ENCODE measurements around the gene IL2. TPM values are rescaled to one million over a fixed set of nuclear protein-coding genes. Genes with fewer than 3 reads are reported as not detected.
A peak's percentile ranks its signal among the peaks of the same experiment; 100 is the strongest.

The IL2 gene
- total and polyA plus RNA-seq, 3 donors from 2014 or later: not detected

DNA sequence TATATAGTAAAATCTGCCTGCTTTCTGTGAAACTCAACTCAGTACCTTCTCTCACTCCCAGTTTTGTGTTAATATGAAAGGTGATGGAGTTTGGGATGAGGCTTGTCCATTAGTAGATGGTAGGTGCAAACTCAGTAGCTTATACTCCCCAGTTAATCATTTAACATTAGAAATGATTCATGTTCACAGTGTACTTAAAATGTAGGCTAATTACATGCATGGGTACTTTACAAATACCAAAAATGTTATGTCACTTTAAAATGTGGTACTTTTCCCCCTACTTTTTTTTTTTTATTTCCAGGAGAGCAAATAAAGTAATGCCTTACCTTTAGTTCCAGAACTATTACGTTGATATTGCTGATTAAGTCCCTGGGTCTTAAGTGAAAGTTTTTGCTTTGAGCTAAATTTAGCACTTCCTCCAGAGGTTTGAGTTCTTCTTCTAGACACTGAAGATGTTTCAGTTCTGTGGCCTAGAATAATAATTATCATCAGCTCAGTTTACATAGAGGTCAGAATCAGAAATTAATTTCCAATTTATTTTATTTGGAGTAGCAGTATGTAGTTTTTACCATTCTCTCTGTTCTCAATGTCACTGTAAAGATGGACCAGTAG lies 3.0 kb downstream of the IL2 start:
- Histone ChIP-seq H3K4me1 (no peaks in the 10 kb centered on the region), H3K36me3 (ENCODE audit: low read depth, missing control alignments) (no peaks in the 10 kb centered on the region), H3K9me3 (no peaks in the 10 kb centered on the region), H3K27me3 (no peaks in the 10 kb centered on the region), H3K4me3 (no peak overlapping the region), H3K27ac (no peak overlapping the region)
- TF ChIP-seq, protein P1, sequence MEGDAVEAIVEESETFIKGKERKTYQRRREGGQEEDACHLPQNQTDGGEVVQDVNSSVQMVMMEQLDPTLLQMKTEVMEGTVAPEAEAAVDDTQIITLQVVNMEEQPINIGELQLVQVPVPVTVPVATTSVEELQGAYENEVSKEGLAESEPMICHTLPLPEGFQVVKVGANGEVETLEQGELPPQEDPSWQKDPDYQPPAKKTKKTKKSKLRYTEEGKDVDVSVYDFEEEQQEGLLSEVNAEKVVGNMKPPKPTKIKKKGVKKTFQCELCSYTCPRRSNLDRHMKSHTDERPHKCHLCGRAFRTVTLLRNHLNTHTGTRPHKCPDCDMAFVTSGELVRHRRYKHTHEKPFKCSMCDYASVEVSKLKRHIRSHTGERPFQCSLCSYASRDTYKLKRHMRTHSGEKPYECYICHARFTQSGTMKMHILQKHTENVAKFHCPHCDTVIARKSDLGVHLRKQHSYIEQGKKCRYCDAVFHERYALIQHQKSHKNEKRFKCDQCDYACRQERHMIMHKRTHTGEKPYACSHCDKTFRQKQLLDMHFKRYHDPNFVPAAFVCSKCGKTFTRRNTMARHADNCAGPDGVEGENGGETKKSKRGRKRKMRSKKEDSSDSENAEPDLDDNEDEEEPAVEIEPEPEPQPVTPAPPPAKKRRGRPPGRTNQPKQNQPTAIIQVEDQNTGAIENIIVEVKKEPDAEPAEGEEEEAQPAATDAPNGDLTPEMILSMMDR (IDR thresholded peaks at IDR 0.05): no peak
- no peak for TF ChIP-seq POLR2A (IDR thresholded peaks at IDR 0.05)
- no peak for DNase-seq
- intact Hi-C loops (cut with DNase I; ENCODE audit: low total_unique reads): no loop called here
- 67 to 71% methylated on average over 1 of the region's 1 CpG for WGBS, 2 donors

DNA sequence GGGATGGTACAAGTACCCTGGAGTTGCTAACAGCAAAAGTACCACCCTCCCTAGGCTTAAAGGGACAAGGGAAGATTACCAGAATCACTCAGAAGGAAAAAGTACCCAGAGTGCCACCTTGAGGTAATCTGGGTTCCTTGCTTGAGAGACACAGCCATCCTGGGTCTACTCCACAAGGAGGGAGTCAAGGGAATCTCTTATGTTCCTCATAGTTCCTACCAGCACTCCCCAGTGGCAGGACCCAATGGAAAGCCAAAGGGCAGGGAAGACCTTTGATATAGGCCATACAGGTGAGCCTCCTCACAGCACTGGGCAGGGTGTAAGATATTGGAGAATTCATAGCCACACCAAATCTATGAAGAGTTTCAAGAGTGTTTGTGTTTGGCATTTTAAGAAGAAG lies 5.7 kb downstream of the IL2 start:
- TF ChIP-seq POLR2A (IDR thresholded peaks at IDR 0.05): no peak
- H3K4me3 ChIP-seq: no peak overlapping the region
- peak; percentile 36 for DNase-seq
- no peaks in the 10 kb centered on the region for H3K36me3 ChIP-seq (ENCODE audit: low read depth, missing control alignments)
- no peaks in the 10 kb centered on the region for H3K9me3 ChIP-seq
- no peaks in the 10 kb centered on the region for H3K27me3 ChIP-seq
- intact Hi-C loops (cut with DNase I; ENCODE audit: low total_unique reads): no loop called here
- H3K27ac ChIP-seq: no peak overlapping the region
- H3K4me1 ChIP-seq: no peaks in the 10 kb centered on the region

DNA sequence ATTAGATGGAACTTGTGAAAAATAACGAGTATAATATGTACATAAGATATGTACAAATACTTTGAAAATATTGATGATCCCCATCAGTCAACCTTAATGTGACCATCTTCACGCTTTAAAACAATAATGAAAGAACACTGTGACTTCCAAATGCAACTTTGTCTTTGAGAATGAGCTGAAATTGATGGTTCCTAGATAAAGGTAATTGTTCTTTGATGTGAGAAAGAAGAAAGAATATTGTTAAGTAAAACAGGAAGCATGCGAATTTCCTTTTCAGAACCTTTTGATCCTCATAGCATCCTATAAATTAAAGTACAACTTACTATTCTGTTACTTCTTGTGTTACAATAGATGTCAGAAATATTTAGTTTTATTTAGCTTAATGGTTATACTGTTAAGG lies 22.2 kb downstream of the IL2 start:
- Histone ChIP-seq H3K27ac (no peak overlapping the region), H3K4me1 (no peaks in the 10 kb centered on the region), H3K36me3 (ENCODE audit: low read depth, missing control alignments) (no peaks in the 10 kb centered on the region), H3K27me3 (no peaks in the 10 kb centered on the region), H3K4me3 (no peak overlapping the region), H3K9me3 (no peaks in the 10 kb centered on the region)
- 58 to 69% methylated on average over 3 of the region's 3 CpGs for WGBS, 2 donors
- TF ChIP-seq, protein P1 (IDR thresholded peaks at IDR 0.05): no peak
- no peak for TF ChIP-seq POLR2A (IDR thresholded peaks at IDR 0.05)
- intact Hi-C loops (cut with DNase I; ENCODE audit: low total_unique reads): no loop called here
- DNase-seq: no peak

DNA sequence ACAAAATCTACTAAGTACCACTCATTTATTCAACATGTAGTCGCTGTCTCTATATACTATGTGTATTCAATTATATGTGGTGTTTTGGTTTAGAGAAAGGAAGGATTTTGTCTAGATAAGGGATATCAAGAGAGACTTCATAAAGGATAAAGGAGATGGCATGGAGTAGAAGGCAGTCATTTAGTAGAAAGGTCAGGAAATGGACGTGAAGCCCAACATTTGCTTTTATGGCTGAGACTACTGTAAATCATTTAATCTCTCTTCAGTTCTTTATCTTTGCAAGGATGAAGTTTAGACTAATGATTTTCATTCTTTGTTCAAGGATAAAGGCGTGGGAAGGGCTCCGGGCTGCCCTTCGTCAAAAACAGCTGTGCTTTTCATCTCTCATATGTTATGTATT lies 25.2 kb downstream of the IL2 start:
- Histone ChIP-seq H3K4me3 (no peak overlapping the region), H3K27me3 (no peaks in the 10 kb centered on the region), H3K9me3 (no peaks in the 10 kb centered on the region), H3K4me1 (no peaks in the 10 kb centered on the region), H3K36me3 (ENCODE audit: low read depth, missing control alignments) (no peaks in the 10 kb centered on the region), H3K27ac (no peak overlapping the region)
- TF ChIP-seq, protein P1 (IDR thresholded peaks at IDR 0.05): no peak
- TF ChIP-seq POLR2A (IDR thresholded peaks at IDR 0.05): no peak
- intact Hi-C loops (cut with DNase I; ENCODE audit: low total_unique reads): no loop called here
- no peak for DNase-seq
- WGBS, 2 donors: 34 to 35% methylated on average over 5 of the region's 5 CpGs

DNA sequence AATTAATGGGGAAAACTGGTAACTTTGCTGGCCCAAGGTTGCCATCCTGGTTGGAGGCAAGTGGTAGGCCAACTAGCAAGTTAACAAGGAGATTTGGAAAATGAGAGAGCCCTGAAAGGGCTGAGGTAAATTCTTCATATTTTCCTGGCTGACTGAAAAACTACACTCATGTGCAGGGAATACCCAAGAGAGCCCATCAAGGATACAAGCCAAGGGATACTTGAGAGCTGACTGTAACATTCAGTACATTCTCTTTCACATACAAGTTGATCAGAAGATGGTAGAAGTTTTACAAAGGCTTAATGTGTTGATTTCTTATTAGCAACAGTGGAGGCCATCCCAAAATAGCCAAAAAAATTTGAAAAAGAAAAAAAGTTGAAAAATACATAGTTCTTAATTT lies 33.3 kb downstream of the IL2 start:
- H3K4me3 ChIP-seq: no peak overlapping the region
- no peaks in the 10 kb centered on the region for H3K9me3 ChIP-seq
- no peaks in the 10 kb centered on the region for H3K27me3 ChIP-seq
- TF ChIP-seq POLR2A (IDR thresholded peaks at IDR 0.05): no peak
- TF ChIP-seq, protein P1 (IDR thresholded peaks at IDR 0.05): no peak
- no peaks in the 10 kb centered on the region for H3K36me3 ChIP-seq (ENCODE audit: low read depth, missing control alignments)
- no peak for DNase-seq
- intact Hi-C loops (cut with DNase I; ENCODE audit: low total_unique reads): no loop called here
- no peak overlapping the region for H3K27ac ChIP-seq
- no peaks in the 10 kb centered on the region for H3K4me1 ChIP-seq
